Measurements from ENCODE around the gene NARF.
"Not testable (repeated sequence)": the region's sequence is repeated elsewhere in the genome, so short reads cannot be mapped to it uniquely, and the experiment has no call there.

Gene NARF

DNA sequence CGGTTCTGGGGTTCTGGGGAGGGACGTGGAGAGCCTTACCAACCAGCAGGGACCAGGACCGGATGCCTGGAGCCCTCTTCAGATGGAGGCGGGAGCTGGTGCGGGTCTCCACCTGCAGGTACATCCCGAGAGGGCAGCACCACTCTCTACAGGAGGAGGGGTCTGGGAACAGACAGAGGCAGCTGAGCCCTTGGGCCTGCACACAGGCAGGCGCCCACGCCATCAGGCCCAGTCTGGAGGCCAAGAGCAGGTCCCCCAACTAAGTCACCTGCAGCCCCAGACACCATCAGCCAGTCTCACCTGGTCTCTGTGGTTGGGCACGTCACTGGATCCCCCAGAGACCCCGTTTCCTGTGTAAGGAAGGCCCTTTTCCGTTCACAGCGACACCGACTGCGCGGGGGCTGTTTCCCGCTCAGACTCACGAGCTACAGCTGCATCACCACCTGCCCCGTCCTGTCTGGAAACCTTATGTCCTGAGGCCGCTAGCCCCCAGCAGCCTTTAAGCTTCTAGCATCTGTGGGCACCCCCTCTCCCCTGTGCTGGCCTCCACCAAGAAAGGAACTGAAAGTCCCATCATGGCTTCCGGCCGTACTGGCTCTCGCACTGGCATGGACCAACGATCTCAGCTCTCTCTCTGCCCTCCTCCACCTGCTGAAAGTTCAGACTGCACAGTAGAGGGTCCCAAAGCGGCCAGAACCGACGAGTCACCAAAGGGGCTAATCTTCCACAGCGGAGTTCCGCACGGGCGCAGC, 9.2 kb upstream of the NARF start:
- DNase-seq: peak; percentile 57

DNA sequence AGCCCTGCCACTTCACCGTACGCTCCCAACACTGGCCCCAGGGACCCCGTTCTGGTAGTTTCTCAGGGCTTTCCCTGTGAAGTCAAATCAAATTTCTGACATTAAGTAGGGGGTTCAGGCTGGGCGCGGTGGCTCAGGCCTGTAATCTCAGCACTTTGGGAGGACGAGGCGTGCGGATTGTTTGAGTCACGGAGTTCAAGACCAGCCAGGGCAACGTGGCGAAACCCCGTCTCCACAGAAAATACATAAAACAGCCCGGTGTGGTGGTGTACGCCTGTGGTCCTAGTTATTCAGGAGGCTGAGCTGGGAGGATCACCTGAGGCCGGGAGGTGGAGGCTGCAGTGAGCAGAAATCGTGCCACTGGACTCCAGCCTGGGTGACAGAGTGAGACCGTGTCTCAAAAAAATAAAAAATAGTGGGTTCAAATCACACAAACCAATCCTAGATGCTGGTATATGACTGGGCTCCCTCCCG, 8.6 kb upstream of the NARF start:
- peak; percentile 18 for DNase-seq

DNA sequence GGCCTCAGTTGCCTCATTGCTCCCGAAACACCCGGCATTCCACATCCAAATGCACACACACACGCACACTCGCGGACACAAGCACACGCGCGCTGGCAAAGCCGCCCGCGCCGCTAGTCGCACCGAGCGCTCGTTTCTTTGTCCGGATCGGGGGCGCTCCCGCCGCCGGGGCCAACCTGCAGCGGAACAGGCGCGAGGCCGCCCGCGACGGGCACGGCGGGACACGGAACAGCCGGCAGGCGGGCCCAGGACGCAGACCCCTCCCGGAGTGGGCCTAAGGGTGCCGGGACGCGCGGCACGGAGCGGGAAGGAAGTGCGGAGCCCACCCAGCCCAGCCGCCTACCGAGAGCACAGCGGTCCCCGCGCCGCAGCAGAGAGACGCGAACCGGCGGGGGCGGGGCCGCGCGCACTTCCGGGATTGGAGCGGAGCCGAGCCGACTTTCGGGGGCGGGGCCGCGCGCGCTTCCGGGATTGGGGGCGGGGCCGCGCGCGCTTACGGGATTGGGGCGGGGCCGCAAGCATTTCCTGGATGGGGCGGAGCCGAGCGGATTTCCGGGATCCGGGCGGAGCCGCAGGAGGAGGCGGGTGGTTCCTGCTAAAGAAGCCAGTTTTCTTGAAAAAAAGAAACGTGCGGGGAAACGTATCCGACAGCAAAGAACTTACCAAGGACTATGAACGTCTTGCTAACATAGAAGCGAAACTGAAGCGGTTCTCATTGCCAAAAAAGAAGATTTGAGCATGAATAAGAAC, 8.0 kb upstream of the NARF start, which contains the start of gene CYBC1:
Gene CYBC1, minus strand, starts transcription at position 396 of the 750 bp plus-strand sequence. CDS start 1,498 bp downstream, outside the sequence.
- DNase-seq: peak; percentile 93

DNA sequence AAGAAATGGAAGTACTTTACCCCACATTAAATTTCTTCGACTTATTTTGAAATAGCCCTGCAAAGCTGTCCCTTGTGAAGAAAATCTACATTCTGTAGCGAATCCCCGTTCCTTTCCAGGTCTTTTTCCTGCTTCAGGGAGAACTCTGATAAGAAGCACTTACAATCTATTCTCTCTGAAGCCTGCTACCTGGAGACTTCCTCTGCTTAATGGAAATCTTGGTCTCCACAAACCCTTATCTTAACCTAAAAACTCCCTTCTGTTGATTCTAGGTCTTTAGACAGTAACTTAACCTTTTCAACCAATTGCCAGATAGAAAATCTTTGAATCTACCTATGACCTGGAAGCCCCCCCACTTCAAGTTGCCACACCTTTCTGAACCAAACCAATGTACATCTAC, 6.4 kb upstream of the NARF start:
- DNase-seq: no peak

DNA sequence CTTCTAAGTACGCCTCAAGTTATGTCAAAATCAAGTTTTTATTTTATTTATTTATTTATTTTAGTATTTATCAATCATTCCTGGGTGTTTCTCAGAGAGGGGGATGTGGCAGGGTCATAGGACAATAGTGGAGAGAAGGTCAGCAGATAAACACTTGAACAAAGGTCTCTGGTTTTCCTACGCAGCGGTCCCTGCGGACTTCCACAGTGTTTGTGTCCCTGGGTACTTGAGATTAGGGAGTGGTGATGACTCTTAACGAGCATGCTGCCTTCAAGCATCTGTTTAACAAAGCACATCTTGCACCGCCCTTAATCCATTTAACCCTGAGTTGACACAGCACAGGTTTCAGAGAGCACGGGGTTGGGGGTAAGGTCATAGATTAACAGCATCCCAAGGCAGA, 5.4 kb upstream of the NARF start:
- not testable (repeated sequence) for DNase-seq

DNA sequence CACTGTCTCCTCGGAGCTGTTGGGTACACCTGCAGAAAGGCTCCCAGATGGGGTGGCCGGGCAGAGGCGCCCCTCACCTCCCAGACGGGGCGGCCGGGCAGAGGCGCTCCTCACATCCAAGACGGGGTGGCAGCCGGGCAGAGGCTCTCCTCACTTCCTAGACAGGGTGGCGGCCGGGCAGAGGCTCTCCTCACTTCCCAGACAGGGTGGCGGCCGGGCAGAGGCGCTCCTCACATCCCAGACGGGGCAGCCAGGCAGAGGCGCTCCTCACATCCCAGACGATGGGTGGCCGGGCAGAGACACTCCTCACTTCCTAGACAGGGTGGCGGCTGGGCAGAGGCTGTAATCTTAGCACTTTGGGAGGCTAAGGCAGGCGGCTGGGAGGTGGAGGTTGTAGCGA, 4.8 kb upstream of the NARF start:
- not testable (repeated sequence) for DNase-seq

DNA sequence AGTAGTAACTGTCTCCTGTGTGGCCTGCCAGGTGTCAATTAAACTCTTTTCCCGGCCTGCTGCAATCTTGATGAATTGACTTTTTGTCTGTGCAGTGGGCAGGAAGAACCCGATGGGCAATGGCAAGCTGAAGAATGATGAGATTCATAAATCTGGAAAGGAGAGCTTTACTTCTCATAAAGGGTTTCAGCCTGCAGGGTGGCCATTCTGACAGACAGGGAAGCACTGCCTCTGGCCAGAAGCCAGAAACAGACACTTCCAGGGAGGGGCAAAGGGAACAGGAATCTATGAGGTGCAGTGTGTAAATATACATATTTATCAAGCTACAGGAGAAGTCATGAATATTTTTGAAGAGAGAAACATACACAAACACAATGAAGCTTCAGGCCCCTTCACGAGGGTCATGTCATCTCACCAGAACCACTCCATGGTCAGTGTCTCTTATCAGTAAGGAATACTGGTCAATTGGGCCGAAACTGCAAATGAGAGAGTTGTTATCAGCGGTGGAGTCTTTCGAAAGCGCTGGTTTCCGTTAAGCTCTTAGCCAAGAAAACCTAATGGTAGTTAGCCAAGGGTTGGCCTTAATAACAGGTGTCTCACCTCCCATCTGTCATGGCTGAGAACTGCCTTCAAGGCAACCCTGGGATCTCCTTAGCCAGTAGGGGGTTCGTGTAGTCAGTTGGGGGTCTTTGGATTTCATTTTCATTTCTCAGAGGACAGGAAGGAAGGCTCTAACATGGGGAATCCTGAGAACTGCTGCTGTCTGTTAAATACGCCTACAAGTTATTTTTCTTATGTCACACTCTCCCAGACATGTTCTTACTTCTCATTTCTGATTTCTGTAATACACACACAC, 1.2 kb upstream of the NARF start:
- DNase-seq: no peak

DNA sequence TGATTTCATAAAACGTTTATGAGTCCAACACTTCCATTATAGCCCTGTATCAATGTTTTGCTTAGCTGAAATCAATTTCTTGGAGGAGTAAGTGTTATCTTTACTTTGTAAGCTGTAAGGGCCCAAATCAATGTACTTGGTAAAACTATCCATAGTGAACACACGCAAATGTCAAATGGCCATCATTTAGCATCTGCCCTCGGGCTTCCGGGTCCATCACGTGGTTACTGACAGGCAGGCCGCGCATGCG, 687 bp upstream of the NARF start:
- DNase-seq: no peak

DNA sequence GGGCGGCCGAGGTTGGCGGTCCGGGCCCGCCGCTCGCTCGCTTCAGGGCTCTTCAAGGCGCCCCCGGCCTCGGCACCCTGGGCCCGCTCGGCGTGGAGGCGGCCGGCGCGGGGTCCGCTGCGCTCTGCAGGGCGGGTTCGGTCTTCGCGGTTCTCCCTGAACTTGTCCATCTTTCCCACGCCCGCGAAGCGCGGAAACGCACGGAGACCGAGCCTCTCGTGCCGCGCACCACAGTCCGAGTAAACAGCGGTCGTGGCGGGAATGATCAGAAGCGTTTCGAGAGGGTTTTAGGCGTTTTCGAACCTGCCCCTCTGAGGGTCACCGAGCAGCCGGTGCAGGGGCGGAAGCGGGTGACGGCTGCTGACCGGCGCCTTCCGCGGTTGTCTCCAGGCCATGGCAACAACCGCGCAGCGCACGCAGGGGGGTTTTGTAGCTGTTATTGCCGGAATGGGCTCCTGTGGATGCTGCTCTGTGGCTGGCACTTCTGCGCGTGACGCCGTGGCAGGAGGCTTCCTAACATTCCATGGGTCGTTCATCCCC, 414 bp downstream of the NARF start:
- DNase-seq: peak; percentile 10

DNA sequence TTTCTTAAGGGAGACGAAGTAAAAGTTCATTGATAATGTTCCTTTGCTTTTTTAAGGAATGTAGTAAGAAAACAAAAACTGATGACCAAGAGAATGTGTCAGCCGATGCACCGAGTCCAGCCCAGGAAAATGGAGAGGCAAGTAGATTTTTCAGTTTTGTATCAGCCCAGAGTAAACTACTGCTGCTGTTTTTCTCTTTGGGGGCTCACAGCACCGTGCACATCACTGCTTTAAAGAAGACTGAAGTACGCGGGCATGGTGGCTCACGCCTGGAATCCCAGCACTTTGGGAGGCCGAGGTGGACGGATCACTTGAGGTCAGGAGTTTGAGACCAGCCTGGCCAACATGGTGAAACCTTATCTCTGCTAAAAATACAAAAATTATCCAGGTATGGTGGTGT, 1.4 kb downstream of the NARF start:
- DNase-seq: not testable (repeated sequence)

DNA sequence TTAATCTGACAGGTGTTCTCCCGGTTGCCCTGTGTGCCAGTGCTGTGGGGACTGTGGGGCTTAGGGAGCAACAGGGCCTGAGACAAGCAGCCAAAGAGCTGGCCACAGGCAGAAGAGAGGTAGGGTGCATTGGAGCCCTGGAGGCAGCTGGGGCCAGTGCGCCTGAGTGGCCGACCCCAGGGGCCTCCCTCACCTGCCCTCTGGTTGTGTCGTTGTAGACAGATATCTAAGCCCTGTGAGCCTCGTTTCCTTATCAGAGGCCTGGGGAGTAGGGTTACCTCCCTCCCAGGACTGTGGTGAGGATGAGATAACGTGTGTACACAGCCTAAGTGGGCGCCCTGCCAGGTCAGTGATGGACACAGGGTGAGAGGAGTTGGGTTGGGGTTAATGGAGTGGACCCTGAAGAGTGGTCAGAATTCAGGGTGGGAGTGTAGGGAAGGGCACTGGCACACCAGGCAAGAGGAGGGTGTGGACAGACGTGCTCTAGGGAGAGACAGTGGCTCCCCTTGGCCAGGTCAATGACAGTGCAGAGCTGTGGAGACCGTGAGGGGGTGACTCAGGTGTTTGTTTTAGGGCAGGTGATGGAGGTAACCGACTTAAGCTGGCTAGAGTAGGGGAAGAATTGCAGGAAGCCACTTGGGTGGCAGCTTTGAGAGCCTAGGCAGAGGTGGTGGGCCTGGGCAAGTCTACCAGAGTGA, 3.4 kb downstream of the NARF start:
- no peak for DNase-seq

DNA sequence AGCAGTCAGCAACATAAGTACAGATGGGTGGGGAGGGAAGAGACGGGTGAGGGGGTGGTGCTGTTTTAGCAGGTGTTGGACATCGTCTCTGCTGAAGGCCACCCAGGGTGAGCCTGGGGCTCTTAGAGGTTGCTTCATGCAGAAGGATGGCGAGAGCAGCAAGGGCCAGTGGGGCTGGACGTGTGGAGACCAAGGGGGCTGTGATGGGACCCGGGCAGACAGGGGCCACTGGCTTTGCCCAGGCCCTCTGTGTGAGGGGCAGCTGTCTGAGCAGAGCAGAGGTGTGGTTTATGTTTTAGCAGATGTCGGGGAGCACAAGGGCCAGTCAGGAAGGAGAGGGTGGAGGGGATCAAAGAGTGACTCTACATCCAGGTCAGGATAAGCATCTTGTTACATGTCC, 4.8 kb downstream of the NARF start:
- no peak for DNase-seq

DNA sequence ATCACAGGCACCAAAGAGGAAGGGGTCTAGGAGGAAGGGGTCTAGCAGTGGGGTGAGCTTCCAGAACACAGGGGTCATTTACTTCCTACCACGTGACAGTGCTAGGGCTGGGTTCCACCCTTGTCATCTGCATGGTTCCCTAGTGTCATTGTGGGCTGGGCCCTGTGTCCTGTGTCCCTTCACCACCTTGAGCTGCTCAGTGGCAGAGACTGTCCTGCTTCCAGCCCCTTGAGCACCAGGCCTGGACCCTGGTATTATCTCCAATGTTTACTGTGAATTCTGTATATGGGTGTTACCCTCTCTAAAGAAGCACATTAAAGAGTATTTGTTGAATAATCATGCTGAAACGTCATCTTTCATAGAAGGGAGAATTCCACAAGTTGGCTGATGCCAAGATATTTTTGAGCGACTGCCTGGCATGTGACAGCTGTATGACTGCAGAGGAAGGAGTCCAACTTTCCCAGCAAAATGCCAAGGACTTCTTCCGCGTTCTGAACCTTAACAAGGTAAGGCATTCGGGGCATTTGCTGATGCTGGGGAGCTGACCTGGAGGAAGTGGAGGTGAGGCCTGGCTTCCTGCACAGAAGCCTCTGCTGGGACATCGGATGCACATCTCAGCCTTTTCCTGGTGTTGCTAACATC, 5.5 kb downstream of the NARF start:
- DNase-seq: no peak

DNA sequence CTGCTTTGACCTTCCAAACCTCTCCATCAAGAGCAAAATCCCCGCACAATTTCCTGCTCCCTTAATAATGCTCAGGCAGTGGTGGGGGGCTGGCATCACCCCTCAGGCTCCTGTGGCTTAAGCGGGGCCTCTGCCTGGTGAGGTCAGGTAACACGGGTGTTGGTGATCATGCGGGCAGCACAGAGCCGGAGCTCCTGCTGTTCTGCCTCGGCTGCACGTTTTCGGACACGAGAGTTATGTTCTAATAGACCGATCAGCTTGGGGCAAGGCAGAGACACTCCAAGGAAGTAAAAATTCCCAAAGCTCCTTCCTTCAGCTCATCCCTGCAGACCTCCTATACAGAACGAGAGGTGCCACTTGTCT, 6.0 kb downstream of the NARF start:
- DNase-seq: no peak

DNA sequence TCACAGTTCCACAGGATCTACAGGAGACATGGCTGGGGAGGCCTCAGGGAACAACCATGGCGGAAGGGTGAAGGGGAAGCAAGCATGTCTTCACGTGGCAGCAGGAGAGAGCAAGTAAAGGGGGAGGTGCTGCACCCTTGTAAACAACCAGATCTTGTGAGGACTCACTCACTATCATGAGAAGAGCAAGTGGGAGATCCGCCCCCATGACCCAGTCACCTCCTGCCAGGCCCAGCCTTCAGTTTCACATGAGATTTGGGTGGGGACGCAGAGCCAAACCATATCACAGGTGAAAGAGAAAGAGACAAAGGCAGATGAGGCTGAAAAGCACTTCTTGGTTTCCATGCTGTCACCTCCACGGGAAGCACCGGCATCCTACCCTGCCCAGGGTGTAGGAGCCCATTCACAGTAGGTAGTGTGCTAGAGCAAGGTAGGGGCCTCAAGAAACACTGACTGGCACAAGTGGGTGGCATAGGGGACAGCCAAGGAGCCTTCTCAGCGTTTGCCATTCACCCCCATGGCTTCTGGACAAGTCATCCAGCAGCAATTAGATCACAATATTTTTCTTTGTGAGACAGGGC, 6.6 kb downstream of the NARF start:
- DNase-seq: no peak

DNA sequence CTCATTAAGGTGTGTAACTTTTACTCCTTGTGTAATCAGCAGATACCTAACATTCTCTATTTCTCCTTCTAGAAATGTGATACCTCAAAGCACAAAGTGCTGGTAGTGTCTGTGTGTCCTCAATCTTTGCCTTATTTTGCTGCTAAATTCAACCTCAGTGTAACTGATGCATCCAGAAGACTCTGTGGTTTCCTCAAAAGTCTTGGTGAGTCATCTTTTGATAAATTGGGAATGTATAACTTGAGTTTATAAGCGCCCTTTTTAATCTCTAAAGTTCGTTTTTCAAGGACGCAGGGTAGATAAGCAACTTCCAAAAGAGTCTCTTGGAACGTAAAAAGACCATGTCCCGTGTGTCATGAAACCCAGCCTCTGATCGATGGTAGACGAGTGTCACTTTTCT, 10.2 kb downstream of the NARF start:
- no peak for DNase-seq

DNA sequence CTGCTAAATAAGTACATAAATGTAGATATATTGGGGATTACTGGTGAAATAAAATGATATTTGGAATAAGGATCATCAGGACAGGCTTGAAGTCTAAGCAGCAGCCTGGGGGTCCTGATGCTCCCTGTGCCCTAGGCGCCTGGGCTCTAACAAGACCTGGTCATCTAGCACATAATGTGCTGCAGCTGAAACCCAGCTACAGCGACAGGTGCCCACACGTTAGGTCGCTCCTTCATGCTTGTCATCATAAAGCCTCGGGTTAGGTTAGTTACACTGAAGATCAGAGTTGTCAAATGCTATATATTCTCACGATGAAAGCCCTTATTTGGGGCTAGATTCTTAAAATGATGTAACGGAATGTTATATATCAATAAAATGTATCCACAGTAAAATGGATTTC, 11.5 kb downstream of the NARF start:
- DNase-seq: no peak

DNA sequence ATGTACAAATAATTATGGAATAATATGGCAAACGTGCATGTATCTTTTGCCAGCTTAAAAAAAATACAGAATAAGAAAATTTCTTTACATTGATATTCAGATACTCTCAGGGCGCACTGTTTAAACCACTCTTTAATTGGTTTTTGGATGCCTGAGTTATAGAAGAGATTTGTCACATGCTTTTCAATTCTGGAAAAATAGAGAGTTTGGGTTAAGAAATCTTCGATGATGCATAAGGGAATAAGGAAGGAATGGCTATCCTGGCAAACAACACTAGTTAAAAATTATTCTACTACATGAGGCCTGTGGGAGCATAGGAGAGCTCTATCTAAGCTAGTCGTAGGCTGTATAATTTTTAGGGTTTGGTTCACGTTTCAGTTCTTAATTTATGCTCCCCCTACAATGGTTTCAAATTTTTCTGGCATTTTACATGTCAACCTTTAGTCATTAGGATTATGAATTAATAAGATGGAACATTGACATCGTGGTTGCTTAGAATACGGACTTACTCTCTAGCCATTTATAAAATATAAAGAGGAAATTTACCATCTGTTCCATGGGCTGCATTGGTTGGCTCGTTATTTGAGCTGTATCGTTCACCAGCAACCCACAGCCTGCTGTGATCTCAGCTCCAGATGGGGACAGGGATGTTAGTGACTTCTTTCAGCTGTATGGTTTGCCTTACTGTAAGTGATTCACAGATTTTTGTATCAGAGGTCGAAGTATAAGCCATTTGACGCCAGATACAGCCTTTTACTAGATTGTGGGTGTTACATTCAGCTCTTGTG, 15.9 kb downstream of the NARF start:
- DNase-seq: no peak

DNA sequence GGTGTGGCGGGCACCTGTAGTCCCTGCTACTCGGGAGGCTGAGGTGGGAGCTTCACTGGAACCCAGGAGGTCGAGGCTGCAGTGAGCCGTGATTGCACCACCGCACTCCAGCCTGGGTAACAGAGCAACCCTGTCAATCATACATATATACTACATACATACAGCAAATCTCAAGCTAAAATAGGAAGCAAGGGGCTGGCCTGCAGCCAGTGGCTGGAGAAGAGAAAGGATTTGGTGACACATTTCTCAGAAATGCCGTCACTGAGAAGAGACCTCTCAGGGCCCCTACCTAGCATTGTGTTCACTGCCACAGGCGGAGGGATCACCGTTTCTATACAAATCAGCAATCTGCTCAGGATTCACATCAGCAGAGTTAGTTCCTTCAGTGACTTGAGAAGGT, 16.9 kb downstream of the NARF start:
- no peak for DNase-seq

DNA sequence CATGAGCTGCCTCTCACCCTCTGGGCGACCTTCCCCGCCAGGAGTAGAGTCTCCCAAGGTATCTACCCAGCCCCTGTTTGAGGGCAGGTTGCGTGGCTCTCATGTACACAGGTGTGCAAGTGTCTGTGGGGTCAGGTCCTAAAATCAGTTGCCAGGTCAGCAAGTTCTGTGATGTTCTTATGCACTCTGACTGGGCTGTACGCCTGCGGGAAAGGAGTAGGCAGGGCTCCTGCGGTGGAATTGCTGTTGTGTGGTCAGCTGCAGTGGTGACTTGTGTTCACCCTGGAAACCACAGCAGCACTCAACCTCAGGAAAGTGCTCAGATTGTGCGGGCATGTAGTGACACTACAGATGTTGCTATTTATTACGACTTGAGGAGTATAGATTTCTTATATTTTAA, 19.4 kb downstream of the NARF start:
- DNase-seq: no peak

DNA sequence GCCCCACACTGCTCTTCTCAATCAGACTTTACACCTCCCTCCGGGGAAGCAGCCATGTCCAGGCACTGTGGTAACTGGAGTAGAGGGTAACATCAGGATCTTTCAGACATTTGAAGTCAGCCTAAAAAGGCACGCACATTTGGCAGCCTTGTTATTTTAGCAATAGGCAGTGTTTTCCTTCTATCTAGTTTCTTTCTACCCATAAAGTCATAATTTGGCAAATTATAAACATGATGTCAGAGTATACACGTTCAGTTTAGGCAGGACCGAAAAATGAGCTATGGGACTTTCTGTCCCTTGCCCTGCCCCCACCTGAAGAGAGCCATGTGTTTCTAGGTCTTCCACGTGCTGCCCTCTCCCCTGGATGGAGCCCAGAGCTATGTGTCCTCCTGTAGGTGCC, 21.1 kb downstream of the NARF start:
- DNase-seq: no peak

Measured in activated effector memory CD4-positive, alpha-beta T cell treated with Interleukin-2 at 50 U/mL for 16 hours (primary cell).